ENCODE measurements around the gene A1CF.
"Not testable (repeated sequence)": the region's sequence is repeated elsewhere in the genome, so short reads cannot be mapped to it uniquely, and the experiment has no call there.

A1CF gene

DNA sequence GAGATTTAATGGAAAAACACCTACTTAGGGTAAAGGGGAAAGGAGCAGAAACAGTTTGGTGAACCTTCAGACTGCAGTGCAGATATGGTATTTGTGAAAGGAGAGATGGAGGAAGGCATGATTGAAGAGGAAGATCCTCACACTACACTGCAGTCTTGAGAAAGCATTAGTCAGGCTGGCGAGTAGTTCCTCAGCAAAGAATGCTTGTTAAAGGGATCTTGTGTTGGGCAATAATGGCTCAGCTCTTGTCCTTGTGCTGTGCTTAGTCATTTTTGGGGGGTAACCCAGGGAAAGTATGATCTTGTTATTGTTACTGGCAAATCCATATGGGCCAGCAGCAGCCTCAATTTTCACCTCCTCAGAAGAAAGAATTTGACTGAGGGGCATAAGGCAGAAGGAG is 105.4 kb downstream of the A1CF start:
- not testable (repeated sequence) for H3K4me1 Mint-ChIP-seq; DNase-seq (ENCODE audit: low spot score in 2 of 2); H3K9me3 Mint-ChIP-seq; H3K36me3 Mint-ChIP-seq; ATAC-seq; H3K4me3 Mint-ChIP-seq; H3K27ac Mint-ChIP-seq

DNA sequence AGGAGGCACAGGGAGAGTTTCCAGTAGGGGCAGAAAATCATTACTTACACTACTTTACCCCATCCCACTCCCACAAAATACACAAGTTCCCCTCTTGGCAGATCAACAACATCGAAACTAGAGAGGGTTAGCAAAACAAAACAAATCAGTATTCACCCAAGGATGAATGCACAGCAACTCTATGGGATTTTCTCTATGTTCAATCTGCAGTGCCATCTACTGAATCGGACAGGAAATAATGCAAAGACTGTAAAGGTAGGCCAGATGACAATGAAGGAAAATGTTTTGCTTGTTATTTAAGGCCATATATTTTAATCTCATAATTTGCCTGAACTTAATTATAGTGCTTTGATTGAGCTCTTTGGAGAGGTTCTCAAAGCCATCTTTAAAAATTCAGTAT is 110.6 kb downstream of the A1CF start:
- not testable (repeated sequence) for H3K4me3 Mint-ChIP-seq; DNase-seq (ENCODE audit: low spot score in 2 of 2); H3K9me3 Mint-ChIP-seq; ATAC-seq; H3K27ac Mint-ChIP-seq; H3K4me1 Mint-ChIP-seq; H3K36me3 Mint-ChIP-seq

DNA sequence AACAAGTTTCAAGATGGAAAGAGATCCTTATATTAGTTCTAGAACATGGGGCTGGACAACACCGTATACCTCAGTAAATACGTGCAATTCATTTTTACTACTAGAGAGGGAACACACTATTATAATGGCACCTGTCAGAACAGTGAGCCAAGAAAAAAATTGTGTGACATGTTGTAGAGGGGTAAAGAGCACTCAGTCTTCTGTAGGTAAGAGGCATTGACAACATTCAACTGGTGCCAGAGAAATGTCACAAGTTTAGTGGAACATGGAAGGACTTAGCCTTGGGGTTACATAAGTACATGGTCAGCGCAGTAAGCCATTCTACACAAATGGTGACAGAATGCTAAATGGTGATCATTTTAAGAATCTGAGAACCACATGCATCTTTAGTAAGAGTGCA is 113.4 kb downstream of the A1CF start:
- not testable (repeated sequence) for H3K4me3 Mint-ChIP-seq; DNase-seq (ENCODE audit: low spot score in 2 of 2); H3K27ac Mint-ChIP-seq; ATAC-seq; H3K4me1 Mint-ChIP-seq; H3K9me3 Mint-ChIP-seq; H3K36me3 Mint-ChIP-seq

DNA sequence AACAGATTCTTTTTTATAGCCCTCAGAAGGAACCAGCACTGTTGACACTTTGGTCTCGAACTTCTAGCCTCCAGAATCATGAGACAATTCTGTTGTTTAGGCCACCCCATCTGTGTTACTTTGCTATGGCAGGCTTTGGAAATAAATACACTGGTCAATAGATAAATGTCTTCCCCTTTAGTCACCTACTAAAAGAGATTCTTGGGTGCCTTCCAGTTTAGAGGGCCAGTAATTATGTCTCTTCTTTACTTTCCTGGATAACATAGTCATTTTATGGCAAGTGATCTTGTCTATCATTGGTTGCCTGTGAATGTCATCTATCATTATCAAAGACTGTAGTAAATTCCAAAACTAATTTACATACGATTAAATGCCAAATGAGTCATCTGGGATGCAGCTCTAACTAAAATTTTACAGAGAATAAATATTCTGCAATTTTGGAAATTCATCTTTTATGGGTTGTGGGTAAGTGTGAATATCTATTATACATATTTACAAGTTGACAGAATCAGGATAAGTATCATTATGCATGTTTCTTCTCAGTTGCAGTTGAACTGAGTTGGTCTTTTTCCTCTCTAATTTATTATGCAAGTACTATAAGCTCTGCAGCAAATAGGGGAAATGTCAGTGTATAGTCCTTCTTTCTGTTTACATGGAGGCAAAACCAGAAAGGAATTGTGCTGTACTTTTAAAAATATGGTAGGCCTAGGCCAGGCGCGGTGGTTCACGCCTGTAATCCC is 118.5 kb downstream of the A1CF start:
- not testable (repeated sequence) for H3K4me1 Mint-ChIP-seq; DNase-seq (ENCODE audit: low spot score in 2 of 2); H3K27ac Mint-ChIP-seq; H3K9me3 Mint-ChIP-seq; H3K36me3 Mint-ChIP-seq; H3K4me3 Mint-ChIP-seq; ATAC-seq

All from stimulated activated effector memory CD8-positive, alpha-beta T cell treated with anti-CD3 and anti-CD28 coated beads, Interleukin-12 subunit alpha, Interleukin-12 subunit beta, amount 100 ng/mL, for 72 hours (primary cell).